Lower leg skin (tissue), 4 donors: ENCODE results near the gene ALDH1A2. TPM values are rescaled to one million over a fixed set of nuclear protein-coding genes. Genes with fewer than 3 reads are reported as not detected.

Experiments used
- DNase-seq, 2 donors: peaks; one replicate each; pipeline ENCODE4 v3.0.0-alpha.2; 2019; ENCODE audit warnings: low spot score in 2 of 2
- H3K4me3 ChIP-seq: fragments of 200-600 bp; sonication (generic); 2 replicates; pipeline ENCODE4 v1.5.1; 2017; ENCODE audit warnings: mild to moderate bottlenecking, low read depth; ENCODE audit not compliant: poor library complexity, severe bottlenecking
- POLR2A ChIP-seq, 2 donors: fragments of 450-650 bp; IDR thresholded peaks; one replicate each; pipeline ENCODE4 v1.6.1; 2016 to 2017; ENCODE audit warnings: antibody characterized with exemption in 2 of 2, mild to moderate bottlenecking in 1 of 2, moderate library complexity in 1 of 2
- WGBS, 2 donors: methylation state at CpG; one replicate each; pipeline ENCODE4 v1.1.5; 2018; 5-methylcytosine and 5-hydroxymethylcytosine counted together
- intact Hi-C: fragments of 100-400 bp; cut with DNase I; formaldehyde crosslinking; loops from one replicate; pipeline ENCODE4 v1.15.0; 2023; ENCODE audit warnings: low total_unique reads
- total RNA-seq, 4 donors: library from RNA; depleted of rRNA; stranded (reverse); fragments of >200 nt; gene quantifications; one replicate each; pipeline ENCODE4 v1.1.0, GENCODE V29; 2016
- TF ChIP-seq, protein P1 (sequence below), 3 donors: fragments of 450-650 bp; IDR thresholded peaks; one replicate each; pipeline ENCODE4 v1.5.1; 2016; ENCODE audit warnings: antibody characterized with exemption in 3 of 3, mild to moderate bottlenecking in 3 of 3, moderate library complexity in 2 of 3

ALDH1A2 gene
- total RNA-seq, 4 donors from 2014 or later, result 1.2 to 6.0 (median 2.3) TPM

DNA sequence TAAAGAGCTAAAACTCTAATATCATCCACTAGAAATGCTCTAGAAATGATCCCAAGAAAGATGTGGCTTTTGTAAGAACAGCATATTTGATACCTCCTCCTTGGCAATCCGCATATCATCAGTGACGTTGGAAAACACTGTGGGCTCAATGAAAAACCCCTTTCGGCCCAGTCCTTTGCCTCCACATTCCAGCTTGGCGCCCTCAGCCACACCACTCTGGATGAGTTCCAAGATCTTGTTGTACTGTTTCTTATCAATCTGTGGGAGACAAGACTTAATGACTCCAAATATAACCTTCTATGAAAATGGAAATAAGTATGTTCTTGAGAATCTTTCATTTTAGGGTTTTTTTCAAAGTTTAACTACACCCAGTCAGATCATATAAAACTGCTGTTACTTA is 103.6 kb downstream of the ALDH1A2 start:
- no peak for DNase-seq
- WGBS, 2 donors, result 85 to 92% methylated on average over 4 of the region's 4 CpGs
- no peak overlapping the region for H3K4me3 ChIP-seq
- intact Hi-C loops, result no loop called here
- TF ChIP-seq POLR2A (IDR thresholded peaks at IDR 0.05), result no peak
- TF ChIP-seq, protein P1, sequence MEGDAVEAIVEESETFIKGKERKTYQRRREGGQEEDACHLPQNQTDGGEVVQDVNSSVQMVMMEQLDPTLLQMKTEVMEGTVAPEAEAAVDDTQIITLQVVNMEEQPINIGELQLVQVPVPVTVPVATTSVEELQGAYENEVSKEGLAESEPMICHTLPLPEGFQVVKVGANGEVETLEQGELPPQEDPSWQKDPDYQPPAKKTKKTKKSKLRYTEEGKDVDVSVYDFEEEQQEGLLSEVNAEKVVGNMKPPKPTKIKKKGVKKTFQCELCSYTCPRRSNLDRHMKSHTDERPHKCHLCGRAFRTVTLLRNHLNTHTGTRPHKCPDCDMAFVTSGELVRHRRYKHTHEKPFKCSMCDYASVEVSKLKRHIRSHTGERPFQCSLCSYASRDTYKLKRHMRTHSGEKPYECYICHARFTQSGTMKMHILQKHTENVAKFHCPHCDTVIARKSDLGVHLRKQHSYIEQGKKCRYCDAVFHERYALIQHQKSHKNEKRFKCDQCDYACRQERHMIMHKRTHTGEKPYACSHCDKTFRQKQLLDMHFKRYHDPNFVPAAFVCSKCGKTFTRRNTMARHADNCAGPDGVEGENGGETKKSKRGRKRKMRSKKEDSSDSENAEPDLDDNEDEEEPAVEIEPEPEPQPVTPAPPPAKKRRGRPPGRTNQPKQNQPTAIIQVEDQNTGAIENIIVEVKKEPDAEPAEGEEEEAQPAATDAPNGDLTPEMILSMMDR (IDR thresholded peaks at IDR 0.05), result no peak

DNA sequence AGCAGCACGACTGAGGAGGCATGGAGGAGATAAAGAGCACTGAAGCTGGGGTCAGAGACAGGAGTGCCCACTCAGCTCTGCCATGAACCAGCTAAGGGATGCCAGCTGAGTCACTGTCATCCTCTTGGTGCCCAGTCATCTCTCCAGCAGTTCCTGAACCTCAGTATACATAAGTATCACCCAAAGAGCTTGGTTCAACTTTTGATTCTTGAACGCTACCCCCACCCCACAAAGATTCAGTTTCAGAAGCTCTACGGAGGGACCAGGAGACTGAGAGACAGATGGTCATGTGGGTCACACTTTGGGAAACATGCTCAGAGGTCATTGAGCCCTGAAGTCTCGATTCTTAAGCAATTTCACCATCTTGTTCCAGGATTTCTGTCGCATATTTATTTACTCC is 108.4 kb downstream of the ALDH1A2 start:
- intact Hi-C loops, result no loop called here
- TF ChIP-seq POLR2A (IDR thresholded peaks at IDR 0.05), result no peak
- TF ChIP-seq, protein P1 (IDR thresholded peaks at IDR 0.05), result no peak
- H3K4me3 ChIP-seq, result no peak overlapping the region
- no peak for DNase-seq
- WGBS, 2 donors, result 84 to 87% methylated on average over 5 of the region's 5 CpGs

DNA sequence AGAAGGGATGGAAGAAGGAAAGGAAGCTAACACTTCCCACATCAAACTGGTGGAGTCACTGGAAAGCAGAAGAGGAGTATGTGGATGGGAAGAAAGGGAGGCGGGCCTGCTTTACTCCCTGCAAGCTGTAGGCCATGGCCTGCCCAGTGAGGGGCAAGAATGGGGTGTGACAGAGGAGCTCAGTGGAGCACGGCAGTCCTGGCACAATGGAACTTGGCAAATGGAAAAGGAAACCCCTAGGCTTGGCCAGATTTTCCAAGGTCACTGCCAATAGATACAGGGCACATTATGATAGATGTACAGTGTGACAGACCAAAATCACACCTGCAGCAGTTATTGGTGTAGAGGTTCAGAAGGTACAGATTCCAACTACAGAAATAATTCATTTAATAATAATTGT is 111.6 kb downstream of the ALDH1A2 start:
- H3K4me3 ChIP-seq, result no peak overlapping the region
- no peak for DNase-seq
- TF ChIP-seq, protein P1 (IDR thresholded peaks at IDR 0.05), result no peak
- no peak for TF ChIP-seq POLR2A (IDR thresholded peaks at IDR 0.05)
- intact Hi-C loops, result no loop called here
- 57 to 69% methylated on average over 2 of the region's 2 CpGs for WGBS, 2 donors

DNA sequence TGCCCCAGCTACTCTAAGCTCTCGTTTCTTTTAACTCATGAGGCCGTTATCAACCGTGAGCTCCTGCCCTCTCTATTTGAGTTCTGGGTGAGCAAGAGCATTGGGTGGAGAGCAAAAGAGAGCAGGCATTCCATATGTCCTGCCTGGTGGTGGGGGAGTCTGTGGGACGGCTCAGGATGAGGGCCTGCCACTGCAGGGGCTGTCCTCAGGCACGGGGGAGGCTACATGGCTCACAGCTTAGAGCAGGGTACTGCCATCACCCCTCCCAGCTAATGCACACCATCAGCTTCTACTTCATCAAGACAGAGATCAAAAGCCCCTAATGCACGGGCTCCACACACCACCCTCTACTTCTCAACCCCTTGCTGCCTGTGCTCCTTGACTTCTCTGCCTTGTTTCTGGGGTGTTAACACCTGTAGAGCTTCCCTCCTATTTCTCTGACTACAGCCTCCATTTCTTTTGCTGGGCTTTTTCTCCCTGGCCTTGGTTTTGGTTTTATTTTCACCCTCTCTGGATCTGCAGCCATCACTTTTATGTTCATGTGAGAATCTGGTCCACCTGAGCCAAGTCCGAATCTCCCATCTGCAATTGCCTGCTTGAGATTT is 114.1 kb downstream of the ALDH1A2 start:
- no peak for TF ChIP-seq POLR2A (IDR thresholded peaks at IDR 0.05)
- TF ChIP-seq, protein P1 (IDR thresholded peaks at IDR 0.05), result no peak
- no peak overlapping the region for H3K4me3 ChIP-seq
- 90 to 93% methylated on average over 7 of the region's 7 CpGs for WGBS, 2 donors
- intact Hi-C loops, result no loop called here
- DNase-seq, result no peak

DNA sequence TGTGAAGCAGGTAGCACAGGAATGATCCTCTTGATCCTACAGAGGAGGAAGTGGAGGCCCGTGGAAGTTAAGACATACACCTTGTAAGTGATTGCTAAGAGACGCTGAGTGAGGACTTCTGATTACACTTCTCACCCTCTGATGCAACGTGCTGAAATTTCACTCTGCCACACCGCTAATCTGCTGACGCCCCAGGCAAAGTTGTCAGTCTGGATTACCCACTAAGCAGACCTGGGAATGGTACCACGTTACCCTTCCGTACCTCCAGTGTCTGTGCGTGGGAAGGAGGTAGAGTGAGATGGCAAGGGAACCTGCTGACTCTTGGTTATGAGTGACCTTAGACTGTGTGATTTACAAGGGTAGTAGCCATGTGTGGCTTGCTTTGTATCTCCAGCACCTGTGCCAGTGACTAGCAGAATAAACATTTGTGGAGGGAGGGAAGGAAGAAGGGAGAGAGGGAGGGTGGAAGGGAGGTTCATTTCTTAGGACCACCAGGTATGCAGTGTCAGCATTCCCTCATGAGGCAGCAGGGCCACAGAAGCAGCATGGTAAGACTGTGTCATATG is 115.0 kb downstream of the ALDH1A2 start:
- H3K4me3 ChIP-seq, result no peak overlapping the region
- TF ChIP-seq, protein P1 (IDR thresholded peaks at IDR 0.05), result no peak
- TF ChIP-seq POLR2A (IDR thresholded peaks at IDR 0.05), result no peak
- DNase-seq, result no peak
- intact Hi-C loops, result no loop called here
- WGBS, 2 donors, result 66 to 76% methylated on average over 8 of the region's 8 CpGs
